HG02840 (cell line): ENCODE measurements around the gene TTLL11.

Source experiments
- ATAC-seq: cut with Tn5 transposase; IDR thresholded peaks from one replicate; pipeline ENCODE4 v1.9.1; 2021; ENCODE audit warnings: mild to moderate bottlenecking, moderate library complexity, moderate number of reproducible peaks; ENCODE audit not compliant: unreplicated experiment, low FRiP score

Gene TTLL11

GRCh38 chr9:122112238-122112637 lies 19.1 kb upstream of the TTLL11 start:
- ATAC-seq: no peak

- no peak for ATAC-seq
These were observed 18.4 kb upstream of the TTLL11 start for GRCh38 chr9:122111413-122112085.

GRCh38 chr9:122110100-122110833 lies 17.2 kb upstream of the TTLL11 start:
- no peak for ATAC-seq

- ATAC-seq: no peak
These were observed 16.1 kb upstream of the TTLL11 start for GRCh38 chr9:122109035-122109813.

GRCh38 chr9:122107291-122107805 lies 14.2 kb upstream of the TTLL11 start:
- ATAC-seq: no peak

- no peak for ATAC-seq
These were observed 13.5 kb upstream of the TTLL11 start for GRCh38 chr9:122106576-122106975.

GRCh38 chr9:122103985-122104384 lies 10.9 kb upstream of the TTLL11 start:
- no peak for ATAC-seq

- no peak for ATAC-seq
These were observed 9.0 kb upstream of the TTLL11 start for GRCh38 chr9:122102156-122102555.

- no peak for ATAC-seq
These were observed 7.6 kb upstream of the TTLL11 start for GRCh38 chr9:122100756-122101155.

- no peak for ATAC-seq
These were observed 6.3 kb upstream of the TTLL11 start for GRCh38 chr9:122099271-122099869.

GRCh38 chr9:122097679-122098315 lies 4.7 kb upstream of the TTLL11 start:
- no peak for ATAC-seq

- no peak for ATAC-seq
These were observed 3.7 kb upstream of the TTLL11 start for GRCh38 chr9:122096620-122097415.

GRCh38 chr9:122095010-122095767 lies 2.1 kb upstream of the TTLL11 start:
- ATAC-seq: no peak

GRCh38 chr9:122091682-122092592 lies 1.2 kb downstream of the TTLL11 start:
- ATAC-seq: no peak

- ATAC-seq: no peak
These were observed 2.1 kb downstream of the TTLL11 start for GRCh38 chr9:122090981-122091380.

GRCh38 chr9:122090287-122090883 lies 2.7 kb downstream of the TTLL11 start:
- ATAC-seq: no peak
